Testis (tissue), 3 donors: ENCODE measurements around the gene RPTOR. TPM values are rescaled to one million over a fixed set of nuclear protein-coding genes. Genes with fewer than 3 reads are reported as not detected.

ENCODE experiments used
- DNase-seq: peaks from one replicate; pipeline ENCODE4 v3.0.0-alpha.2; 2019
- H3K27ac ChIP-seq, 2 donors: fragments of 200-600 bp; sonication (generic); one replicate each; pipeline ENCODE4 v1.5.1; 2019
- H3K27me3 ChIP-seq: fragments of 200-600 bp; sonication (generic); one replicate; pipeline ENCODE4 v1.5.1; 2019
- H3K36me3 ChIP-seq: fragments of 200-600 bp; sonication (generic); one replicate; pipeline ENCODE4 v1.5.1; 2017; ENCODE audit warnings: low read depth; ENCODE audit errors: missing control alignments
- H3K4me1 ChIP-seq: fragments of 200-600 bp; sonication (generic); one replicate; pipeline ENCODE4 v1.5.1; 2019
- H3K4me3 ChIP-seq, 2 donors: fragments of 200-600 bp; sonication (generic); one replicate each; pipeline ENCODE4 v1.5.1; 2017 to 2019
- H3K9me3 ChIP-seq: fragments of 200-600 bp; sonication (generic); one replicate; pipeline ENCODE4 v1.5.1; 2017
- CTCF ChIP-seq, 3 experiments: fragments of 450-650 bp in 2 of 3; fragments of 200-600 bp in 1 of 3; sonication (generic) in 1 of 3; IDR thresholded peaks; one replicate each; pipeline ENCODE4 v1.5.1; 2016 to 2019; ENCODE audit warnings: antibody characterized with exemption in 3 of 3, mild to moderate bottlenecking in 2 of 3, moderate library complexity in 1 of 3
- POLR2A ChIP-seq: fragments of 450-650 bp; IDR thresholded peaks from one replicate; pipeline ENCODE4 v1.6.1; 2017; ENCODE audit warnings: antibody characterized with exemption, mild to moderate bottlenecking, moderate library complexity
- WGBS, 2 donors: methylation state at CpG; one replicate each; pipeline ENCODE4 v1.1.5; 2018; 5-methylcytosine and 5-hydroxymethylcytosine counted together
- intact Hi-C: fragments of 100-400 bp; cut with DNase I; formaldehyde crosslinking; loops from one replicate; pipeline ENCODE4 v1.15.1; 2023; ENCODE audit warnings: low total_unique reads
- polyA plus RNA-seq: library from polyadenylated mRNA; stranded (reverse); fragments of 350-450 nt; fragmentation: Illumina TruSeq; extraction: RNeasy Lipid Tissue Mini Kit (QIAGEN cat#74804); gene quantifications from one replicate; pipeline ENCODE4 v1.2.3, GENCODE V29; 2014; ENCODE audit warnings: low read depth, low replicate concordance; ENCODE audit not compliant: insufficient read depth
- total RNA-seq, 2 donors: library from RNA; depleted of rRNA; stranded (reverse); fragments of >200 nt; gene quantifications; one replicate each; pipeline ENCODE4 v1.2.3, GENCODE V29; 2016

The RPTOR gene
- total and polyA plus RNA-seq, 3 donors from 2014 or later = 21.8 to 68.3 (median 56.6) TPM

DNA sequence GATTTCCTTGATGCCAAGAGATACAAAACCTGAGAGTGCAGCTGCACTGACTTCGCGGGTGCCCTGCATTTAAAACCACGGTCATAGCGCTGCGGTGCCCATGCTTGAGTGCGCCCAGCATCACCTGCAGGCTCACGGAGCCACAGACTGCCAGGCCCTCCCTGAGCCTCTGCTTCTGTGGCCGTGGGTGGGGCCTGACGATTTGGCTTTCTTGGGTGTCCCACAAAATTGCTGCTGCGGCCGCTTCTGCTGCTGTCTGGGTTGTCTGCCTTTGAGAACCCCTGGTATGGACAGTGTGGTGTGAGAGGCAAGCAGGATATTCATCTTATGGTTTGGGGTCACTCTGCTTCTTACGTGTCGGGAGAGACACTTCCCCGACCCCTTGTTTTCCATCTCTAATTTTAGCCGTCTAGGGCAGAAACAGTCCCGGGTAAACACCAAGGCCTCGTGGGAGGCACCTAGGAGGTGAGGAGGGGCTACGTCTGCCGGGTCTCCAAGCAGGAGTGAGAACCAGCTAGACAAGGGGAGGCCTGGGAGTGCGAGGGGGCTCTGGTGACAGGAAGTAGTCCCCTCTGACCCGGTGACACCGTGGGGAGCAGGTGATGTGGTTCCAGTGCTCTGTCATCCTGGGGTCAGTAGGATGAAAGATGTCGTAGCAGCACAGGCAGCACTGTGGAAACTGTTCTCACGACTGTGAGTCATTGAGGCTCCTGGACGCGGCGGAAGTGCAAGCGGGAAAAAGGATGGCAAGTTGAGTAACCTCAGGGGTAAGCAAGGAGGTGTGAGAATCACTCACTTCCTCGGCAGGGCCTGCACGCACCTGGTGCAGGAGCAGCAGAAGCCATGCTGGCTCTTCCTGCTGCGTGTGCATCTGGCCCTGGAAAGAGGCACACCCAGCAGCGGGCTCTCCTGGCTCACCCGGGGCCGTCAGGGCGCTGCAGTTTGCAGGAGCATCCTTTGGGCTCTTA lies 176.3 kb downstream of the RPTOR start:
- WGBS, 2 donors = 82 to 85% methylated on average over 31 to 35 of the region's 35 CpGs
- DNase-seq = no peak

GRCh38 chr17:80722661-80723060 lies 178.0 kb downstream of the RPTOR start:
- TF ChIP-seq POLR2A = no peak
- no peak for TF ChIP-seq CTCF (IDR thresholded peaks at IDR 0.05)

More for the DNA sequence above, 176.3 kb downstream of the RPTOR start:
- no peaks in the 10 kb centered on the region for H3K27me3 ChIP-seq
- H3K36me3 ChIP-seq = no peaks in the 10 kb centered on the region
- no peak overlapping the region for H3K27ac ChIP-seq
- no peaks in the 10 kb centered on the region for H3K9me3 ChIP-seq
- peaks cover 7% of the 10 kb centered on the region for H3K4me1 ChIP-seq
- TF ChIP-seq CTCF (IDR thresholded peaks at IDR 0.05) = no peak
- no peak for TF ChIP-seq POLR2A
- intact Hi-C loops = no loop called here
- no peak overlapping the region for H3K4me3 ChIP-seq

DNA sequence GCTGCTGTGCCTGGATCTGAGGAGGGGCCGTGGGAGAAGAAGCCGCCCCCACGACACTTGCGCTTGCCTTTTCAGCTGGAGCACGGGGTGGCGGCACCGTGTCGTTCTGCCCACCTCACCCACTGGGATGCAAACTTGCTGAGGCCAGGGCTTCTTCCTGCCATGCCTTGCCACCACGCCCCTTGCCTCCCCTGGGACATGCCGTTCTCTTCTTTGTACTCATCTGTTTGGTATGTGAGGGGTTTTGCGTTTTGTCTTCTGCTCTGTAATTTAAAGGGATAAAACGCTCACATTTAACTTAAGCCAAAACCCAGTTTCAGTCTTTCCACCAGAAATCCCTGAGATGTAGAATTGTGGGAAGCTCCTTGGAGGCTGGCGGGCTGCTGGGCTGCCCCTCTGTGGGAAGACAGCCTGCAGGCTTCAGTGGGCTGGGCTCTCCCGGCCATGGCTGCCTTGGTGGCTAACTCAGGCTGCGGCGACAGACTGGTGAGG lies 180.2 kb downstream of the RPTOR start:
- TF ChIP-seq CTCF (IDR thresholded peaks at IDR 0.05) (no peak), POLR2A (no peak)
- no peak overlapping the region for H3K27ac ChIP-seq
- H3K4me3 ChIP-seq = no peak overlapping the region
- H3K27me3 ChIP-seq = no peaks in the 10 kb centered on the region
- intact Hi-C loops = no loop called here
- DNase-seq = no peak
- no peaks in the 10 kb centered on the region for H3K36me3 ChIP-seq
- peaks cover 7% of the 10 kb centered on the region for H3K4me1 ChIP-seq
- no peaks in the 10 kb centered on the region for H3K9me3 ChIP-seq
- WGBS, 2 donors = 71 to 72% methylated on average over 11 to 16 of the region's 16 CpGs

More at GRCh38 chr17:80722661-80723060, 178.0 kb downstream of the RPTOR start:
- 71 to 72% methylated on average over 3 of the region's 3 CpGs for WGBS, 2 donors
- no peak overlapping the region for H3K27ac ChIP-seq
- H3K27me3 ChIP-seq = no peaks in the 10 kb centered on the region
- no peak overlapping the region for H3K4me3 ChIP-seq
- H3K36me3 ChIP-seq = no peaks in the 10 kb centered on the region
- no peaks in the 10 kb centered on the region for H3K9me3 ChIP-seq
- intact Hi-C loops = no loop called here
- no peak for DNase-seq
- peaks cover 7% of the 10 kb centered on the region for H3K4me1 ChIP-seq

- intact Hi-C loops = no loop called here
- Histone ChIP-seq H3K4me1 (peaks cover 6% of the 10 kb centered on the region), H3K27me3 (no peaks in the 10 kb centered on the region), H3K27ac (no peak overlapping the region), H3K4me3 (no peak overlapping the region), H3K9me3 (no peaks in the 10 kb centered on the region), H3K36me3 (no peaks in the 10 kb centered on the region)
- DNase-seq = no peak
- WGBS, 2 donors = 54 to 59% methylated on average over 8 of the region's 8 CpGs
- no peak for TF ChIP-seq POLR2A
- TF ChIP-seq CTCF (IDR thresholded peaks at IDR 0.05) = no peak
These were observed 180.9 kb downstream of the RPTOR start for GRCh38 chr17:80725517-80725916.
